GM19455 (cell line): ENCODE results near the gene TCF7L2.

ENCODE experiments used
- ATAC-seq: cut with Tn5 transposase; IDR thresholded peaks from one replicate; pipeline ENCODE4 v1.9.1; 2021; ENCODE audit not compliant: unreplicated experiment

Gene TCF7L2

DNA sequence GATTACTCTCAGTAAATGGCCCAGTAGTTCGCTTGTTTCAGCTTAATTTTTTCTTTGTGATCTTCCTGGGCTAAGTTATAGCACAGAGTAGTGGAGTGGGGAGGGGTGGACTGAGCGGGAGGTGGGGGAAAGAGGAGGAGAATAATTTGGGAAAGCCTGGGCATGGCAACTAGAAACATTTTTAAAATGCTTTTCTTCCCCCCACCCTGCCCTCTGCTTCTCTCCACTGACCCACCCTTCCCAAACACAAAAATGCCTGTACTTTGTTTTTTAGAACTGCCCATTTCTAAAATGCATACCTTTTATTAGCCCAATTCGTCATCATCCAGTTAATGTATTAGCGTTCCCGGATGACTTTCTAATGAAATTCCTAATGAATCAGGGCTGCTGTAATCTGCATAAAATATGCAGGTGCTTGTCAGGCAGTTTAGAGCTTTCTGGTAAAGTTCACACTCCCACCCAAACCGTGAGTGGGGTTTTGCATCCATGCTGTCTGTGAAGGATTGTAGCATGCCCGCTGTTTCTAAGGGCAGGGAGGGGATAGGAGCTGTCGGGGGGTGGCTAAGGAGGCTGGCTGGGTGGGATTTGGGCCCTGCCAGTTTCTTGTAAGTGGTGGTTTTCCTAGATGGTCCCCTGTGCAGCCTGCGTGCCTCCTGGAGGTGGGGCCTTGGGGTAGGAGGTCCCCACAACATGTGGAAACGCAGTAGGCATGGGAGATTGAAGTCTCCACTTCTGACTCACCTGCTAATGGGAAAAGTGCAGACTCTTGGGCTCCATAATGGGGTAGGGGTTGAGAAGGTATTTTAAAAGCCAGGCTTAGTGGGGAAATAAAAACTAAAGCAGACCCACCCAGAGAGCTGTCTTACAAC lies 190.3 kb downstream of the TCF7L2 start:
- ATAC-seq = no peak

DNA sequence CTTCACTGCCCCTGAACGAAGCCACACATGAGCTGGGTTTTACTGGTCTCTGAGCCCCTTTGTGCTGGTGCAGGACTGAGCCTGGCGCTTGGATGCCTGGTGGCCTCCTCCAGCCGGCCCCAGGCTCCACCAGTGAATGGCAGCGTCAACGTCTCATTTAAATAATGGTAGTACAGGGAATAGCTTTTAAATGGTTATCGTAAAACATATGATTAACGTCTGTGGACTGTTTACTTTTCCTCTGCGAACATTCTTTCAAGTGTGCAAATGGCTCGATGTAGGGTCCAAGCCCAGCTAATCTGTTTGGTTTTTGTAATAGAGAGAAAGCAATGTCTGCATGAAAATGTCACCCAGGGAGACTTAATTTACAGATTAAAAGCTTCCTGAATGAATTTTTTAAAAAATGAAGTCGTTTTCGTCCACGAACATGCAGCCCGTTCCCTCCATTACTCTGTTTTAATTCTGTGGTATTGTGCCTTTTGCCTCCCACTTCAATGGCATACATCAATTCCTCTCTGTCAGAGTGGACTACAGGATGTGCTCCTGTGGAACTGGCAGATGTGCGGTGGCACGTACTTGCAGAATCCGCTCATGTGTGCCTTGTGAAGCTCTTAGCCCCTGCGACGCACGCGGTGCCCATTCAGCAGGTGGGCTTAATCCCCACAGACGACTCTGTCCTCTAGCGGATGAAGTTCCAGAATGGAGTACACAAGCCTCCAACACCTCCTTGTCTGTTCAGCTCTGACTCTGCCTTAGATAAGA lies 192.7 kb downstream of the TCF7L2 start:
- ATAC-seq = no peak

- ATAC-seq = no peak
These were observed 194.5 kb downstream of the TCF7L2 start for GRCh38 chr10:113144576-113144975.

- ATAC-seq = no peak
These were observed 198.2 kb downstream of the TCF7L2 start for GRCh38 chr10:113148071-113148825.

GRCh38 chr10:113148901-113149300 lies 198.9 kb downstream of the TCF7L2 start:
- ATAC-seq = no peak

- ATAC-seq = no peak
These were observed 199.6 kb downstream of the TCF7L2 start for GRCh38 chr10:113149626-113150025.

DNA sequence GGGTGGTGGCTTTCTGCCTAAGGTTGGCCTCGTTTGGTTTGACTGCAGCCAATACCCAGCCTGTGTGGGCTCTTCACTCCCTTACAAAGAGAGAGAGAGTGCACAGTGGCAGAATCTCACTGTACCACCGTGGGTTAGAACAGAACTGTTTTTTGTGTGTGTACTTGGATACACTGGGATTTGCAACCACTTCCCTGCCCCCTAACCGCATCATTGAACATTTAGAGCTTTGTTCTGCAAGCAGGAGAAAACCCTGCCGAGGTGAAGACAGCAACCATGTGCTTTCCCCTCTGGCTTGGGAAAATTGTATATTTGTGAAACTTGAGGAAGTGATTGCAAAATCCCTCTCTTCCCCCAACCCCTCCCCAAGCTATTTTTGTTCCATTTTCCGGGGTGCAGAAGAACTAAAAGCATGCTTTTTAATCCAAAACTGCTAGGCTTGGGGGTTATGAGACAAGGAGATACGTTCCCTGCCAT lies 201.2 kb downstream of the TCF7L2 start:
- no peak for ATAC-seq

- no peak for ATAC-seq
These were observed 203.6 kb downstream of the TCF7L2 start for GRCh38 chr10:113153493-113154102.

- no peak for ATAC-seq
These were observed 207.4 kb downstream of the TCF7L2 start for GRCh38 chr10:113157441-113157840.

- no peak for ATAC-seq
These were observed 208.1 kb downstream of the TCF7L2 start for GRCh38 chr10:113158183-113158582.

GRCh38 chr10:113159563-113159962 lies 209.5 kb downstream of the TCF7L2 start:
- no peak for ATAC-seq

GRCh38 chr10:113160641-113161040 lies 210.6 kb downstream of the TCF7L2 start:
- ATAC-seq = no peak

DNA sequence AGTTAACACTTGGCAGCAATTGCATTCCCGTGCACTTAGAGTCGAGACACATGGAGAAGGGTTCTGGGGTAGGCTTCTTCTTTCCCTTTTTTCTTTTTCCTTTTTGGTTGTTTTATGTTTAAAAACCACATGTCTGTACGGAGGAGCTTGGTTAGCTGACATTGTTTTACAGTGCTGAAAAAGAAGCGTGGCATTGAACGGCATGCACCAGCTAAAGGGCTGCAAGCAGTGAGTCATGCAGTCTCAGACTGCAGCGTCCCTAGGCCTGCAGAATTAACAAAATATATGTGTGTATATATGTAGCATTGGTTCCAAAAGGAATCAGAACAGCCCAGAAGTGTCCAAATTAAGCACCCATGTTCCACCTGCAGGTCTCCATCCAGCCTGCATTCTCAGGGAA lies 211.0 kb downstream of the TCF7L2 start:
- no peak for ATAC-seq

DNA sequence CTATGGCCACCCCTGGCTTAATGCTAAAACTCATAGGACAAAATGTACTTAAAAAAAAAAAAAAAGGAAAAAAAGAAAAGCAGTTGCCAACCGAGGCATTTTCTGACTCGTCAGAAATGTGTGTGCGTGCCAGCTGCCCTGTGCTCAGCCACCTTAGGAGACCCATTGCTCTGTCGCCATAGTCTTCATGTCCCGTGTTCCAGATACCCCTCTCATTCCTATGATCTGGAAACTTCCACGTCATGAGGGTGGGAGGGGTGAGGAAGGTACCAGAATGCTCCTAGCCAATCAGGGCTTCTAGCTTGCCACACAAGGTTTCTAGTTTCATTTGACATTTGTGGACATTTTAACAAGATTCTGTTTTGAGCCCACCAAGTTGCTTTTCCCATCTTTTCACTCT lies 212.9 kb downstream of the TCF7L2 start:
- no peak for ATAC-seq

DNA sequence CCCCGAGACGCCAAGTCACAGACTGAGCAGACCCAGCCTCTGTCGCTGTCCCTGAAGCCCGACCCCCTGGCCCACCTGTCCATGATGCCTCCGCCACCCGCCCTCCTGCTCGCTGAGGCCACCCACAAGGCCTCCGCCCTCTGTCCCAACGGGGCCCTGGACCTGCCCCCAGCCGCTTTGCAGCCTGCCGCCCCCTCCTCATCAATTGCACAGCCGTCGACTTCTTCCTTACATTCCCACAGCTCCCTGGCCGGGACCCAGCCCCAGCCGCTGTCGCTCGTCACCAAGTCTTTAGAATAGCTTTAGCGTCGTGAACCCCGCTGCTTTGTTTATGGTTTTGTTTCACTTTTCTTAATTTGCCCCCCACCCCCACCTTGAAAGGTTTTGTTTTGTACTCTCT lies 215.6 kb downstream of the TCF7L2 start:
- ATAC-seq = no peak

- no peak for ATAC-seq
These were observed 217.7 kb downstream of the TCF7L2 start for GRCh38 chr10:113167702-113168101.

DNA sequence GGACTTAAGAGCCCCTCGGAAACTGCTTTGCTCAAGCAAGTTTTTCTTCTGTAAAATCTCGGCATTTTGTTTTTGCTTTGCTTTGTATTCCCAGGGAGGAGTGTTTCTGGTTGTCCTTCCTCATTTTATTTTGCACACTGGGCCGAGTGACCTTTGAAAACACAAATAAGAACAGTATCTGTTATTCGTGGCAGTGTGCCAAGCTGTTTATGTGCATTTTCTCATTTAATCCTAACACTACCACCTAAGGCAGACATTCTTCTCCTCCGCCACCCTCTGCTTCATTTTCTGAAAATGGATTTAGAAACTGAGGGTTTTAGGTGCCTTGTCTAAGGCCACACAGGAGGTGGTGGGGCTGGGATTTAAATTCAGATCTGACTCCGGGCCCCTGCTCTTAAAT lies 218.5 kb downstream of the TCF7L2 start:
- no peak for ATAC-seq

DNA sequence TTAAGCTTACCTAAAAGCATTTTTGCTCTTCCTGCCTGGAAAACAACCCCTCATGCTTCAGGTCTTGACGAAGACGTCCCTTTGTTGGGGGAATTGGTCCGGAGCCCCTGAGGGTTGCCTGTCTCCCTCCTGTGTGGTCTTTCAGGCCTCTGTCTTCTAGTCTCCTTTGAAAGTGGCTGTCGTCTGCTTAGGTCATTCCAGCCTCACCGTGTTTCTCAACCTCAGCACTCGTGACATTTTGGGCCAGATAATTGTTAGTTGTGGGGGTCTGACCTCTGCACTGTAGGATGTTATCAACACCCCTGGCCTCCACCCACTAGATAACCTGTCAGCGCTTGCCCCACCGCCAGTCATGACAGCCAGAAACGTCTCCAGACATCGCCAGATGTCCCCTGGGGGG lies 219.1 kb downstream of the TCF7L2 start:
- no peak for ATAC-seq

- ATAC-seq = peak; percentile 95
These were observed 219.9 kb downstream of the TCF7L2 start for GRCh38 chr10:113169853-113170460.

DNA sequence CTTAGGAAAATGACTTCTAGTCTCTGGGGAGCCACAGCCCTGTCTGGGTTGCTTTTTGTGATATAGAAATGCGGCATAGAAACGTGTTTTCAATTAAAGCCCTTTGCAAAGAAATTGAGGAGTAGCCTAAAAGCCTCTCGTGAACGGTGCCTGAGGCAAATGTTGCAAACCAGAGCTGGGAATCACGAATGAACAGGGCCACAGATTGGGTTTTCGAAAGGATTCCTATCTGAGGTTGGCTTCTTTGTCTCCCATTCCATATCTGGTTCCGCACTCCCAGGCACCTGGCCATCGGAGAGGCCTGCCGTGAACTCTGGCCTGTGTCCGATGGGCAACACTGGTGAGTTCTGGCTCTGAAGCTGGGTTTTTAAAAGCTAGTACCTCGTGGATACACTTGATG lies 221.6 kb downstream of the TCF7L2 start:
- no peak for ATAC-seq

DNA sequence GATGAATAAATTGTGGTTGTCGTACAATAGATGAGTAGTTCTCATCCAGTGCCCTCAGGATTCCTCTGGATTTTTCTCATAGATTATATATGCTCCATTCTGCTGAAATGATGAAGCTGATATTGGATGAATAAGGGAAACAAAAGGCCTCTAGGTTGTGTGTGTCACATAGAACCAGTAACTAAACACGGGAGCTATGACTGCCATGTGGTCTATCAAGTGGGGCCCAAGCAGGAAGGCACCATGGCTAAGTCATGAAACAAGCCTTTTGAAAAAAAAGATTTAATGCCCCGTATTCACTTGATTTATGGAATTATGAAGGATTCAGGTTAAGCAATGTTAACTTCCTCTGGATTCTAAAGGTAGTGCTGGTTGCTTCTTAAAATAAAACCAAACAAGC lies 225.1 kb downstream of the TCF7L2 start:
- no peak for ATAC-seq
